HCEC 1CT (cell line): ENCODE results near the gene SLC17A7.
A peak's percentile ranks its signal among the peaks of the same experiment; 100 is the strongest.
"Not testable (repeated sequence)": the region's sequence is repeated elsewhere in the genome, so short reads cannot be mapped to it uniquely, and the experiment has no call there.

Source experiments
- DNase-seq: peaks from one replicate; pipeline ENCODE4 v3.0.0-alpha.2; 2017

Gene SLC17A7

DNA sequence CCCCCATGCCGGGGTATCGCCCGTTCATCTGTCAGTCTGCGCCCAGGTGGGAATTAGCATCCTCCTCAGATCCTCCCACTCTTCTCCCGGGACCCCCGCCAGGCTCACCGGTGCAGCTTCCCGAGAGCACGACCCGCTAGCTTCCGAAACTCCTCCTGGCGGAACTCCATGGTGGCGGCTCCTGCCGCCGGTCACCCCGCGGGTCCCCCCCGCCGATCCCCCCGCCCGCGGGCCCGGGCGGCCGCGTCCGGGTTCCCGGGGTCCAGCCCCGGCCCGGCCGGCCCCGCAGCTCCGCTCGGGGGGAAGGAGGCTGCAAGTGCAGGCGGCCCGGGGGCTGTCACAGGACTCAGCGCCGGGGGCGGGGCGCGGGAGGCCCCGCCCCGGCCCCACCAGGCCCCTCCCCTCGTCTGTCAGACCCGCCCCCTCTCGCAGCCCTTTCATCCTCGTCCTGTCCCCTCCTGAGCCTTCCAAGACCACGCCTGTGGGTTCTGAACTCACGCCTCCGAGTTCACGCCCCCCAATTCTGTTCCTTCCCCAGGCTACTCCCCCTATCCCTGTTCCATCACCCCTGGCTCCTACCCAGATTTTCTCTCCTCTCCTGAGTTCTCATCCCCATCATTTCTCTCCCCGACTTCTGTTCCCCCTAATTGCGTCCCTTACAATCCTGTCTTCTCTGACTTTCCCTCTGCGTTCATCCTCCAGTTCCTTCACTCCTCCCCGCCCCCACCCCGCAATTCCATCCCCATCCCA is at the start of gene SLC17A7:
Gene SLC17A7, minus strand, starts transcription at position 318 of the 750 bp plus-strand sequence. Its CDS starts 148 bp downstream, at position 170.
- DNase-seq = no peak

DNA sequence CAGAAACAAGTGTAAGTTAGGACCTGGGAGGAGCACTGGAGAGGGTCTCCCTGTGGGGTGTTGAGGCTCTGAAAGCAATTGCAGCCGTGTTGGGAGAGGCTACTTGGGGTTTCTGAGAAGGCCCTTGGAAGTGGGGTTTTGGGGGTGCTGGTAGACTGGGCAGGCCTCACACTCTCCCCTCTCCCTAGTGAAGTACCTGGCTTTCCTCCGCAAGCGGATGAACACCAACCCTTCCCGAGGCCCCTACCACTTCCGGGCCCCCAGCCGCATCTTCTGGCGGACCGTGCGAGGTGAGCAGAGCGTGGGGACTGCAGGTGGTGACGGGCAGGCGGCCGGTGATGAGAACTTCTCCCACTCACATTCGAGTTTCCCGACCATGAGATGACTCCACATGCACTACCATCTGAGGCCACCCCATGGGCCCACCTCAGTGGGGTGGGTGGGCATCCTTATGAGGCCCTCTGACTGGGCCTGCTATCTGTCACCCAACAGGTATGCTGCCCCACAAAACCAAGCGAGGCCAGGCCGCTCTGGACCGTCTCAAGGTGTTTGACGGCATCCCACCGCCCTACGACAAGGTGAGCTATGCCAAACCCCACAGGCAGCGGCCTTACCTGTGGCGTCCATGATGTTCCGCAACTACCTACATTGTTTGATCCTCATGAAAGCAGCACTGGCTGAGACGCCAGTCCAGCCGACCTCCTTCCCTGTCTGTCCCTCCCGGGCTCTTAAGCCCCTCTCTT is 49.1 kb upstream of the SLC17A7 start:
- DNase-seq = no peak

DNA sequence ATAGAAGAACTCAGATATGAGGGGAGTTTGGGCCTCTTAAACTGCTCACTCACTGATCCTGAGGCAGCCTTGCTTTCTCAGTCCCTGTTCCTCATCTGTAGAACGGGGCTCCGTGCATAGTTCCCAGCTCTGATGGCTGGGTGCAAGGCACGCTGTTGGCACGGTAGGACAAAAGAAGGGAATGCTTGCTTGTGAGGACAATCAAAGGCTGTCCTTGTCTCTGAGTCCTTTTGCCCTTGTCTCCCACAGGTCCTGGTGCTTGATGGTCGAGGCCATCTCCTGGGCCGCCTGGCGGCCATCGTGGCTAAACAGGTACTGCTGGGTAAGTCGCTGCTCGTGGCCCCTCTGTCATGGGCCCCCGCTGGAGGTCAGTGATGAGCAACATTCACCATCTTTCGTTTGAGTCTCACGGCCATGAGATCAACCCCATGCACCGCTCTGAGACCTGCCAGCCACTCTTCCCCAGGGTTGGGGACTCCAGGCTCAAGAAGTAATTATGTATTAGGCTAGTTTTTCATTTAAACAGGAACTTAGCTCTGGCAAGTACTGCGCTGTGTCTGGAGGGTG is 48.4 kb upstream of the SLC17A7 start:
- no peak for DNase-seq

DNA sequence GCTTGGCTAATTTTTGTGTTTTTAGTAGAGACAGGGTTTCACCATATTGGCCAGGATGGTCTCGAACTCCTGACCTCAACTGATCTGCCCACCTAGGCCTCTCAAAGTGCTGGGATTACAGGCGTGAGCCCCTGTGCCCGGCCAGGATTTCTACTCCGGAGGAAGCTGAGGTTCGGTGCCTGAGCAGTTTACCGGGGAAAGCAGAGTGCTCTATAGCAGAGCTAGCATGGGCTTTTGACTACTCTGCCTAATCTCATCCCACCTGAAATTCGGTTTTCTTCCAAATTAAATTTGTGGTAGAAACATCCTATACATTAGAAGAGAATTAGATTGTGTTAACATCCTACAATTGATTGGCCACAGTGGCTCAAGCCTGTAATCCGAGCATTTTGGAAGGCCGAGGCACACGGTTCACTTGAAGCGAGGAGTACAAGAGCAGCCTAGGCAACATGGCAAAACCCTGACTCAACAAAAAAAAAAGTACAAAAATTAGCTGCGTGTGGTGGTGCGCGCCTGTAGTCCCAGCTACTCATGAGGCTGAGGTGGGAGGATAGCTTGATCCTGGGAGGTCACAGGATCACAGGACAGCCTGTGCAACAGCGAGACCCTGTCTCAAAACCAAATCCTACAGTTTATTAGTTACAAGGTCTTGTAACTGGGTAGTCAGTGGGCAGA is 47.7 kb upstream of the SLC17A7 start:
- no peak for DNase-seq

DNA sequence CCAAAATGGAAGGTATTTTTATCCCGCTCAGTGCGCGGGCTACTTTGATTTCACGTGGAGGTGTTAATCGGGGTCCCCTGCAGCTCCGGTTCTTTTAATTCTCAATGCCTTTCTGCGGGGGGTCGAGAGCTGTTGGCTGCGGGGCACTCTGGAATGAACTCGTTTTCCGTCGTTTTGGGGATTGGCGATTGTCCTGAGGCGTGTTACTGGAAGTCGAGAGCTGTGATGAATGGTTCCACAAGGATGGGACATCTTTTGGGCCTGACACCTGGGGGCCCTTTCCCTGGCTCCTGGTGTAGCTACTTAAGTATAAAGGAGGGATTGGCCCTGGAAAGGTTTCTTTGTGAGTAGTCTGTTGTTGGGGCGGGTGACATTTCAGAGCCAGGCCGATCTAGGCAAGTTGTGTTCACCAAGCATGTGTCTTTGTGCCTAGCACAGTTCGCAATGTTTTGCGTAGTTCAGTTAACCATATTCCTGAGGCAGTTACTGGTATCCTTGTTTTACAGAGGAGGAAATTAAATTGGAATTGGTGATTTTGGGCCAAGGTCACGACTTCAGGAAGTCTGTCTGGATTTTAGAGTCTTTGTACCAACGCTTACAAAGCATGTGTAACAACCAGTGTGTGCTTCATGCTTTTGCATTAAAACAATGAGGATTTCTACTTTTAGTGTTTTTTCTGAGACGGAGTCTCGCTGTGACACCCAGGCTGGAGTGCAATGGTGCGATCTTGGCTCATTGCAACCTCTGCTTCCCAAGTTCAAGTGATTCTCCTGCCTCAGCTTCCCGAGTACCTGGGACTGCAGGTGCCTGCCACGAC is 46.9 kb upstream of the SLC17A7 start:
- DNase-seq = no peak

DNA sequence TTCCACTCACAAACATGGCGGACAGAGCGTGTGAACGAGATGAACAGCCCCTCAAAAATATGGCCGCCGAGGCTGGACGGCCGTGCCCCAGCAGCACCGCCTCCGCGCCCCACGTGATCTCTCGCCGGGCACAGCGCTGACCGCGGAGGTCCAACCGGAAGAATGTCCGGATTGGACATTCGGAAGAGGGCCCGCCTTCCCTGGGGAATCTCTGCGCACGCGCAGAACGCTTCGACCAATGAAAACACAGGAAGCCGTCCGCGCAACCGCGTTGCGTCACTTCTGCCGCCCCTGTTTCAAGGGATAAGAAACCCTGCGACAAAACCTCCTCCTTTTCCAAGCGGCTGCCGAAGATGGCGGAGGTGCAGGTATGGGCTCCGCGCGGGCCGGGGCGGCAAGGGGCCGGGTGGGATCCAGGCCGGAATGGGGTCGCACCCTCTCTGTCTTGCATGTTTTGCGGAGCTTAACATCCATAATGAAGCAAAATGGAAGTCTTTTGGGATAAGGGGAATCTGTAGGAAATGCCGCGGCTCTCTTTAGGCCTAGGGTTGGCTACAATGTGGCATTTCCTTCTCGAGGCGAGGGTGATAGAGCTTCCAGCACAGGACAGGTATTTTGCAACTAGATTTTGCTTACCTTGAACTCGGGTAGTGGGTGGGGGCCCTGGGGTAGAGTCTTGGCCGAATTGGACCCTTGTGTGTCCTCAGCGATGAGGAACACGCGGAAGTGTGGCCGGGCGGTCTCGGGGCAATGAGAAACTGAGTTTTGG is 46.1 kb upstream of the SLC17A7 start, which contains the start of gene RPL13A:
Gene RPL13A, plus strand, starts transcription at position 332 of the 769 bp plus-strand sequence. Its CDS starts 22 bp downstream, at position 354.
- peak; percentile 98 for DNase-seq

DNA sequence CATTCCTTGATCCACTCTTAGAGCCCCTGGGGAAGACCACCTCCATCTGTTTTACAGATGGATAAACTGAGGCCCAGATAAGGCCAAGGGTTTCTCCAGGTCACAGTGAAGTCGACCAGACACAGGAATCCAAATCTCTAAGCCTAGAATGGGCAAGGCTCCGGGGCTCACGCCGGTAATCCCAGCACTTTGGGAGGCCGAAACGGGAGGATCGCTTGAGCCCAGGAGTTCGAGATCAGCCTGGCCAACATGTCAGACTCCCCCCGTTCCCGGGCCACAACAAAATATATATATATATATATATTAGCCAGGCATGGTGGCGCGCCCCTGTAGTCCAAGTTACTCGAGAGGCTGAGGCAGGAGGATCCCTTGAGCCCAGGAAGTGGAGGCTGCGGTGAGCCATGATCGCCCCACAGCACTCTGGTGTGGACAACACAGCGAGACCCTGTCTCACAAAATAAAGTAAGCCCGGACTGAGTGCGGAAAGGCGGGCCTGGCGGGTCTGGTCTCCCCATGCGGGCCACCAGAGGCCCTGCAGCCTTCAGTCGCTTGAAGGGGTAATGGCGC is 45.5 kb upstream of the SLC17A7 start:
- no peak for DNase-seq

DNA sequence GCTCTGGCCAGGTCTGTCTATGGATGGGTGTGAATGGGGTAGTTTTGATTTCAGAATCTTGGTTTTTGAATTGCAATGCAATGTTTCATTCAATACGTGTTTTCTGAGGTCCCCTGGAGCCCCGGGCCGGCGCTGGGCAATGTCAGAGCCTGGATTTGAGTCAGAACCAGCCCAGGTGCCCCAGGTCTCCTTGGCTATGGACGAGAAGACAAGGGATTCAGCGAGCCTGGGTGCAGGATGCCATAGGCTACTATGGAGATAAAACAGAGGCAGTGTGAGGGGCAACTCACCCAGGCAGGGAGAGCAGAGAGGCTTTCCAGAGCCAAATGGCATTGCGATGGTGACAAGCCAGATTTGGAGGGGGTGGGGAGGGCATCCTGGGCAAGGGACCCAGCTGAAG is 44.9 kb upstream of the SLC17A7 start:
- DNase-seq = no peak

DNA sequence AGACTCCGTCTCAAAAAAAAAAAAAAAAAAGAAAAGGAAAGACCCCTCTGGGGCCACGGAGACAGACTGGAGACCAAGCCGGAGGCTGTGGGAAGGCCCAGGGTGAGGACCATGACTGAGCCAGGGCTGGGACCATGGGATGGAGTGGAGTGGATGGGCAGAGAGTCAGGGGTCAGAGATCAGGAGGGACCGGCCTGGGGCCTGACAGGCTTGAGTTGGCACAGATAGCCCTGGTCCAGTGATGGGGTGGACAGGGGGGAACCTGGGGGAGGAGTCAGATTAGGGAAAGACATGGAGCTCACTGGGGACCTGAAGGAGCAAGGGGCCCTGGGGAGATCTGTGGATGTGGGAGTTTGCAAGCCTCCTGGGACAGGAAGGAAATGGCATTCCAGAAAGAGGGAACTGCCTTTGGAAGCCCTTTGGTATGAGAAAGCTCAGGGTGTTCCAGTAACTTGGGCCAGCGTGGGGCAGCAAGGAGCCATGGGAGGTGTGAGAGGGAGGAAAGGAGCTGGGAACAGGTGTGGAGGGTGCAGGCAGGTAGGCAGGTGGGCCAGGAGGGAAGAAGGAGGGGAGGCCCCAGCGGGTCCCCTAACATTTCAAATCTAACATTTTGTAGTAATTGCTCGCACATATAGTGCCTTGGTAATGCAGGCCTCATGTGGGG is 39.8 kb upstream of the SLC17A7 start:
- DNase-seq = no peak

DNA sequence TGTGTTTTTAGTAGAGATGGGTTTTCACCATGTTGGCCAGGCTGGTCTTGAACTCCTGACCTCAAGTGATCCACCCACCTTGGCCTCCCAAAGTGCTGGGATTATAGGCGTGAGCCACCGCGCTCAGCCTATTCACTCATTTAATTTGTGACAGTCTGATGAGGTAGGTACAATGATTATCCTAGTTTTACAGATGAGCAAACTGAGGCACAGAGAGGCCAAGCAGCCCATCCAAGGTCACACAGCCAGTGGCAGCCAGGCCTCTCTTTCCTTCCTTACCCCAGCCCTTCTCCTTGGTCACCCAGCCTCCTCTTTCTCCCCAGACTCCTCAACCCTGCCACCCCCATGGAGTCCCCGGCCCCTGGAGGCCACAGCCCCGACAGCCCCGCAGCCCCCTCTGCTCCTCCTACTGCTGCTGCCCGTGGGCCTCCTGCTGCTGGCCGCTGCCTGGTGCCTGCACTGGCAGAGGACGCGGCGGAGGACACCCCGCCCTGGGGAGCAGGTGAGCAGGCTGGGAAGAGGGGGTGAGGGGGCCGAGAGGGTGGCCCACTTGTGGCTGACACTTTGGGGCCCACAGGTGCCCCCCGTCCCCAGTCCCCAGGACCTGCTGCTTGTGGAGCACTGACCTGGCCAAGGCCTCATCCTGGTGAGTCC is 38.8 kb upstream of the SLC17A7 start:
- no peak for DNase-seq

DNA sequence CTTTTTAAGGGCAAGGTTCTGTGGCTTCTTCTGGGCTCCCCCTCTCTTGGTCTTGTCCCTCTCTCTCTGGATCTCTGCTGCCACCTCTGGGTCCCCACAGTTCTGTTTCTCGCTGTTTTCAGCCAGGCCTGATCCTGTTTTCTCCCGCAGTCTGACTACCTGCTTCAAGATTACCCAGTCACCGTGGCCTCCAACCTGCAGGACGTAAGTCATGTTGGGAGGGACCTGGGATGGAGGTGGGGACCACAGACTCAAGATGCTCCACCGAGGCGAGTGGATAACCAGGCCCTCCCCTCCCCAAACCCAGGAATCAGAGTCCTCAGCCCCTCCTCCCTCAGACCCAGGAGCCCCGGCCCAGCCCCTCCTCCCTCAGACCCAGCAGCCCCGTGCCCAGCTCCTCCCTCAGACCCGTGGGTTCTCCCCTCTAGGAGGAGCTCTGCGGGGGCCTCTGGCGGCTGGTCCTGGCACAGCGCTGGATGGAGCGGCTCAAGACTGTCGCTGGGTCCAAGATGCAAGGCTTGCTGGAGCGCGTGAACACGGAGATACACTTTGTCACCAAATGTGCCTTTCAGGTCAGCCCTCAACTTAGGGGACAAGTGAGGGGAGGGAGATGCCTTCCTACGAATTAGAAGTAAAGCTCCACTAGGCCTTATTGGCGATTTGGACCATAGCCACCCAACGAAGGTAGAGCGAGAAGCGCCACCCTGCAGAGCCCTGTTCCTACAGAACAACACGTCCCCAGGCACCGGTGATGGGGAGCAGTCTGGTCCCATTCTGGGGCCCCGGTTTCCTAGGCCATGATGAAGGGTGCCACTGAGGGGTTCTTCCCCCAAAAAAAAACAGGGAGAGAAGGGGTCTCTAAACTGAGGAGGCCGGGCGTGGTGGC is 34.9 kb upstream of the SLC17A7 start:
- no peak for DNase-seq

DNA sequence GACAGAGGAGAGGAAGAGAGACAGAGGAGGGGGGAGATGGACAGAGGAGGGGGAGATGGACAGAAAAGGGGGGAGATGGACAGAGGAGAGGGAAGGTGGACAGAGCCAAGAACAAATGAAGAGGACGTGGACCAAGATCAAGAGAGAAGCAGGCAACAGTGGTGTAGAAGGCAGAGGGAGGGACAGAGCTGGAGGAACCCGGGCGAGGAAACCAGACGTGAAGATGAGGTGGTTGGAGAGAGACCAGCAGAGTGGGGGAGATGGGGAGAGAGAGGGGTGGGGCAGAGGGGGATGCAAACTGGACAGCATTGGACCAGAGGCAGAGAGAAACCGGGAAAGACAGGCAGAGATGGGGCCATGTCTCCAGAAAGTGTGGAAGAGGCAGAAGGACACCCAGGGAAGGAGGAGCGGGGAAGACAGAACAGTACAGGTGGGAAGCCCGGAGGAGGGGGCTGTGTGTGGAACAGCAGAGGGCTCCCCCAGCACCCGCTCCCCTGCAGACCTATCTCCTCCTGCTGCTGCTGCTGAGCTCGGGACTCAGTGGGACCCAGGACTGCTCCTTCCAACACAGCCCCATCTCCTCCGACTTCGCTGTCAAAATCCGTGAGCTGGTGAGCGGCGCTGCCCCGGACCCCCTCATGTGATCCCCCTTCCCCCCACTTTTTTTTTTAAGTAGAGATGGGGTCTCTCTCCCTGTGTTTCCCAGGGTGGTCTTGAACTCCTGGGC is 34.0 kb upstream of the SLC17A7 start:
- DNase-seq = no peak

DNA sequence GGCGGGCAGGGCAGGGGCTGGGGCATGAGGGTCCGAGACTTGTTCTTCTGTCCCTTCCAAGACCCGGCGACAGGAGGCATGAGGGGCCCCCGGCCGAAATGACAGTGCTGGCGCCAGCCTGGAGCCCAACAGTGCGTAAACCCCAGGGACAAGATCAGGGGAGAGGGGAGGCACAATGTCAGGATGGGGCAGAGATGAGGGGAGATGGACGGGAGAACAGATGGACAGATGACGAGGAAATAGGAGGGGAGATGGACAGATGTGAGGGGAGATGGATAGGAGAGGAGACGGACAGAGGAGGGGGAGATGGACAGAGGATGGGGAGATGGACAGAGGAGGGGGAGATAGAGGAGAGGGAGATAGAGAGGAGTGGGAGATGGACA is 33.2 kb upstream of the SLC17A7 start:
- DNase-seq = no peak

DNA sequence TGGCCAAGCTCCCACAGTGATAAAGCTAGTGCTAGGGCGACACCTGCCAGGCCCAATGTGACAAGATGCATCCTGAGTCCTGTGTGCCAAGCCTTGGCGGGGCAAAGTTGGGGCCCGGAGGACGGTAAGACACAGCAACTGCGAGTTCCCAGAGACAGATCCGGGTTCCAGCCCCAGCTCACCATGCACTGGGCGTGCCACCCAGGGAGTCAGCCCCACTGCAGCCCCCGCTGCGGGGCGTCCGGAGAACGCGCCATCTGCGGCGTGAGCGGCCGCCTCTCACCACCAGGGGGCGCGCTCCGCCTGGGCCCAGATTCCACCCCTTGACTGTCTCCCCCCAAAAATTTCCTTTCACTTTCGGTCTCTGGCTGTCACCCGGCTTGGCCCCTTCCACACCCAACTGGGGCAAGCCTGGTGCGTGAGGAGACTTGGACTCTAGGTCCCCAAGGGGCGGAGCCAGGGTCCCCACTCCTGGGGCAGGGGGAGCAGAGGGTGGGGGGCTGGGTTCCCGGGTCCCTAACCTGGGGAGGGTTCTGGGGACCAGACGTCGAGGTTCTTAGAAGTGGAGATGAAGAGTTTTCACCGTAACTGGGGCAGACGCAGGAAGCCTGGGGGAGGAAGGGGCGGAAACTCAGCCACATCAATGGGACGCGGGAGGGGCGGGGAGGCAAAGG is 32.7 kb upstream of the SLC17A7 start, which contains the start of gene FLT3LG:
Gene FLT3LG, plus strand, starts transcription at position 348 of the 674 bp plus-strand sequence. CDS start 425 bp downstream, outside the sequence.
- peak; percentile 55 for DNase-seq

DNA sequence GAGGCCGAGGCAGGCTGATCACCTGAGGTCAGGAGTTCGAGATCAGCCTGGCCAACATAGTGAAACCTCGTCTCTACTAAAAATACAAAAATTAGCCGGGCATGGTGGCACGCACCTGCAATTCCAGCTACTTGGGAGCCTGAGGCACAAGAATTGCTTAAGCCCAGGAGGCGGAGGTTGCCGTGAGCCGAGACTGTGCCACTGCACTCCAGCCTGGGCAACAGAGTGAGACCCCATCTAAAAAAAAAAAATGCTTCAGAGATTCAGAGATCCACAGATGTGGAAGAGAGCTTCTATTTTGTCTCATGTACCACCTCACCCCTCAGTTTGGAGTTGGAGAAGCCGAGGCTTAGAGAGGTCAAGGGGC is 32.2 kb upstream of the SLC17A7 start:
- DNase-seq = not testable (repeated sequence)

DNA sequence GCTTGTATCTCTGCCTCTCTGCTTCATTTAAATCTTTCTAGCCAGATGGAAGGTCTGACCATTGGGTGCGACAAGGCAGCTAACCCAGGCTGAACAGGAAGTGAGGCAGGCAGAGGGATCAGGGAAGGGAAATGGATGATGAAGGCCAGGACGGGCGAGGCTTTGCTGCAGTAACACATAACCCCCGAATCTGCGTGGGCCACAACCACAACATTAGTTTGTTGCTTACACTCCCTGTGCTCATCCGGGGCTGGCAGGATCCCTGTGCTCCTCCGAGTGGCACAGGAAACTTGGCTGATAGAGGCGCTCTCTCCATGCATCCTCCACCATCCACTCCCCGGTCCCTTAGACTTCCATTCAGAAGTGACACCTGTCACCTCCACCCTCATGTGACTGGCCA is 31.6 kb upstream of the SLC17A7 start:
- no peak for DNase-seq

DNA sequence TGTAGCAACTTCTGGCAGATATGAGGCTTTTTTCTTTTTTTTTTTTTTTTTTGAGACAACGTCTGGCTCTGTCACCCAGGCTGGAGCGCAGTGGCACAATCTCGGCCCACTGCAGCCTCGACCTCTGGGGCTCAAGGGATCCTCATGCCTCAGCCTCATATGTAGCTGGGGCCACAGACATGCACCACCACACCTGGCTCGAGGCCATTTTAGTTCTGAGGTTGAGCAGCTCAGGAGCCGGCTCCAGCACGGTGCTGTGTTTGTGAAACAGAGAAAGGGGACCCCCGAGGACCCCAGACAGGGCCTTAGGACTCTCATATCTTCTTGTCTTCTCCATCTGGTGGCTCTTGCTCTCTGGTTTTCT is 29.3 kb upstream of the SLC17A7 start:
- DNase-seq = no peak
